Tibial nerve (tissue), 4 donors: ENCODE measurements around the gene DPP4. TPM values are rescaled to one million over a fixed set of nuclear protein-coding genes. Genes with fewer than 3 reads are reported as not detected.

Source experiments
- DNase-seq, 2 donors: peaks; one replicate each; pipeline ENCODE4 v3.0.0-alpha.2; 2019; ENCODE audit warnings: low spot score in 2 of 2
- H3K27ac ChIP-seq, 4 donors: fragments of 200-600 bp; sonication (generic) in 3 of 4; one replicate each; pipeline ENCODE4 v1.5.1; 2017 to 2019; ENCODE audit warnings: mild to moderate bottlenecking in 1 of 4
- H3K27me3 ChIP-seq, 2 donors: fragments of 200-600 bp; sonication (generic) in 1 of 2; one replicate each; pipeline versions ENCODE4 v1.5.1 to v1.6.0; 2017 to 2019
- H3K36me3 ChIP-seq, 3 donors: fragments of 200-600 bp; sonication (generic); one replicate each; pipeline ENCODE4 v1.5.1; 2018 to 2019
- H3K4me1 ChIP-seq, 4 donors: fragments of 200-600 bp; sonication (generic) in 3 of 4; one replicate each; pipeline ENCODE4 v1.5.1; 2017 to 2019
- H3K4me3 ChIP-seq, 4 donors: fragments of 200-600 bp; sonication (generic) in 3 of 4; one replicate each; pipeline ENCODE4 v1.5.1; 2017 to 2019; ENCODE audit warnings: mild to moderate bottlenecking in 1 of 4, moderate library complexity in 1 of 4
- H3K9me3 ChIP-seq, 4 donors: fragments of 200-600 bp; sonication (generic) in 3 of 4; one replicate each; pipeline ENCODE4 v1.5.1; 2017 to 2019
- EP300 ChIP-seq, 2 donors: sonication (generic); formaldehyde crosslinking; IDR thresholded peaks; one replicate each; pipeline ENCODE4 v1.6.1; 2017; ENCODE audit warnings: antibody characterized with exemption in 2 of 2, mild to moderate bottlenecking in 1 of 2
- POLR2A ChIP-seq, 2 donors: fragments of 450-650 bp; IDR thresholded peaks; one replicate each; pipeline ENCODE4 v1.6.1; 2017; ENCODE audit warnings: antibody characterized with exemption in 2 of 2, mild to moderate bottlenecking in 2 of 2, moderate library complexity in 2 of 2
- WGBS, 2 donors: methylation state at CpG; one replicate each; pipeline ENCODE4 v1.1.5; 2018; 5-methylcytosine and 5-hydroxymethylcytosine counted together
- total RNA-seq, 4 donors: library from RNA; depleted of rRNA; stranded (reverse); fragments of >200 nt; gene quantifications; one replicate each; pipeline ENCODE4 v1.1.0, GENCODE V29; 2016
- TF ChIP-seq, protein P1 (sequence below), 5 experiments: fragments of 200-600 bp in 3 of 5; fragments of 450-650 bp in 2 of 5; sonication (generic) in 3 of 5; IDR thresholded peaks; one replicate each; pipeline ENCODE4 v1.5.1; 2016 to 2019; ENCODE audit warnings: antibody characterized with exemption in 5 of 5, mild to moderate bottlenecking in 3 of 5, moderate library complexity in 2 of 5

Gene DPP4
- total RNA-seq, 4 donors from 2014 or later = 5.2 to 22.8 (median 17.3) TPM

DNA sequence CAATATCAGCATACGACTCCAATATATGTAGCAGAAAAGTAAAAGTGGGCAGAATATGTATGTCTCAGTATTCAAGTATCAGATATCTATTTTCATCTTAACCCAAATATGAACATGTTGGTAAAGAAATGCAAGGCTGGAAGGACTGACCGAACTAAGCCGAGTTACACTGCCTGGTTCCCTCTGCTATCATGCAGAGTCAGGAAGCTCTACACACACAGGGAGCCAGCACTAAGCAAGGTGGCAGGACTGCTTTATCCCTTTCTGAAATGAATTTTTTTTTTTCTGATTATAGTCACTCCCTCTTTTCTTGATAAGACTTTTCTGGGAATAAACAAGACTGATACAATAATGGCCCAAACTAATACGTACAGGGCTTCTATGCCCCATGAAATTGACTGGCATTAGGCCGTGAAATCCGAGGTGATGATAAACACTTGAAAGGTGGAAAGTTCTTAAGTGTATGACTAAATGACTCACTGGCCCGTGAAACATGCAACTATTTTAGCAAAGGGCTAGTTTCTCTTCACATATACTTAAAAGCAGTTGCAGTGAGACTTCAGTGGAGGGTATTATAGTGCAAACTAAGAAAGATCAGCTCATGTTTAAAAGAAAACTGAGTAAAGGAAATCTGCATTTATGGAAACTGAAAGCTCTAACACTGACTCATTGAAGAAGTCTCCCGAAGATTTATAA is 14.9 kb downstream of the DPP4 start:
- peaks cover 0 to 3% (median 0%) of the 10 kb centered on the region in 4 donors for H3K4me1 ChIP-seq

DNA sequence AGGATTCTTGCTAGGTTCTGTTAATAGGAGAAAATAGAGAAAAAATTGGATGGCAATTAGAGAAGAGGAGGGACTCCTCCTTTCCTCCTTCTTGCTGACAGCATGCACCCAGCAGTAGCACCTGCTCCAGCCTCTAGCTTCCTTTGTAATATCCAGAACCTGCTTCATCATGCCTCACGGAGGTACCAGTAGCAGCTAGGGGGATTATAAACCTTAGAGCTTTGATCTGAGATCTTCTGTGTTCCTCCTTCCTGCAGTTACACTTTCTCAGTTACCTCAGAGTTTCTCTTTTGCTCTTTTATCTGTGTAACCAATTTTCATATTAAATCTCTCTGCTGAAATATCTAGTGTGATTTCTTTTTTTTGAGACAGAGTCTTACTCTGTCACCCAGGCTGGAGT is 16.6 kb downstream of the DPP4 start:
- H3K4me1 ChIP-seq = no peaks in the 10 kb centered on the region
- no peak for DNase-seq
- H3K9me3 ChIP-seq = peaks cover 0 to 12% (median 3%) of the 10 kb centered on the region in 4 donors
- WGBS, 2 donors = 71 to 75% methylated on average over 1 of the region's 1 CpG
- H3K36me3 ChIP-seq = no peaks in the 10 kb centered on the region
- H3K4me3 ChIP-seq = no peak overlapping the region
- TF ChIP-seq, protein P1, sequence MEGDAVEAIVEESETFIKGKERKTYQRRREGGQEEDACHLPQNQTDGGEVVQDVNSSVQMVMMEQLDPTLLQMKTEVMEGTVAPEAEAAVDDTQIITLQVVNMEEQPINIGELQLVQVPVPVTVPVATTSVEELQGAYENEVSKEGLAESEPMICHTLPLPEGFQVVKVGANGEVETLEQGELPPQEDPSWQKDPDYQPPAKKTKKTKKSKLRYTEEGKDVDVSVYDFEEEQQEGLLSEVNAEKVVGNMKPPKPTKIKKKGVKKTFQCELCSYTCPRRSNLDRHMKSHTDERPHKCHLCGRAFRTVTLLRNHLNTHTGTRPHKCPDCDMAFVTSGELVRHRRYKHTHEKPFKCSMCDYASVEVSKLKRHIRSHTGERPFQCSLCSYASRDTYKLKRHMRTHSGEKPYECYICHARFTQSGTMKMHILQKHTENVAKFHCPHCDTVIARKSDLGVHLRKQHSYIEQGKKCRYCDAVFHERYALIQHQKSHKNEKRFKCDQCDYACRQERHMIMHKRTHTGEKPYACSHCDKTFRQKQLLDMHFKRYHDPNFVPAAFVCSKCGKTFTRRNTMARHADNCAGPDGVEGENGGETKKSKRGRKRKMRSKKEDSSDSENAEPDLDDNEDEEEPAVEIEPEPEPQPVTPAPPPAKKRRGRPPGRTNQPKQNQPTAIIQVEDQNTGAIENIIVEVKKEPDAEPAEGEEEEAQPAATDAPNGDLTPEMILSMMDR (IDR thresholded peaks at IDR 0.05) = no peak
- TF ChIP-seq EP300 (IDR thresholded peaks at IDR 0.05) (no peak), POLR2A (IDR thresholded peaks at IDR 0.05) (no peak)
- H3K27ac ChIP-seq = no peak overlapping the region
- H3K27me3 ChIP-seq = no peaks in the 10 kb centered on the region

More for the DNA sequence above, 14.9 kb downstream of the DPP4 start:
- no peak for TF ChIP-seq POLR2A (IDR thresholded peaks at IDR 0.05)
- TF ChIP-seq EP300 (IDR thresholded peaks at IDR 0.05) = no peak
- TF ChIP-seq, protein P1 (IDR thresholded peaks at IDR 0.05) = no peak
- Histone ChIP-seq H3K4me3 (no peak overlapping the region), H3K27ac (no peak overlapping the region), H3K36me3 (no peaks in the 10 kb centered on the region), H3K27me3 (no peaks in the 10 kb centered on the region), H3K9me3 (peaks cover 0 to 12% (median 3%) of the 10 kb centered on the region in 4 donors)
- no peak for DNase-seq
- 79 to 81% methylated on average over 8 of the region's 8 CpGs for WGBS, 2 donors

DNA sequence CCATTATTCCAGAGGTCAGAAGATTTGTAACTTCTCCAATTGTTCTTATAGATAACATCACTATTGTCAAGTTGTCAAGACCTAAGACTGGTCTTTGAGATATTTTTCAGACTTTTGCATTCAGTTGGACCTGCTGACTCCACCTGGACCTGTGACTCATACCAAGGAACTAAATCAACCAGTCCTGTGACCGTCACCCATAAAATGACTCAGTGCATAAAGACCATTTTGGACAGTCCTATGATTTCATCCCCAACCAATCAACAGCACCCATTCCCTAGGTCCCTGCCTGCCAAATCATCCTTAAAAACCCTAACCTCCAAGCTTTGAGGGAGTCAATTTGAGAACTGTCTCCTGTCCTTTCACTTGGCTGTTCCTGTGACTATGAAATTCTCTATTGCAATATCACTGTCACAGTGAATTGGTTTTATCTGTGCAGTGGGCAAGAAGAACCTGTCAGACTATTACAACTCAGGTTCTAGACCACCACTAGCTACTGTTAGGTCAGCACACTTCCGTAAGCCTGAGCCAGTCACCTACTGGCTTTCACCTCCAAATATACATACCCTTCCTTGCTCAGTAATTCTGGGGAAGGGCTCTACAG is 17.1 kb downstream of the DPP4 start:
- Histone ChIP-seq H3K9me3 (peaks cover 0 to 12% (median 3%) of the 10 kb centered on the region in 4 donors), H3K36me3 (no peaks in the 10 kb centered on the region), H3K27ac (no peak overlapping the region), H3K27me3 (no peaks in the 10 kb centered on the region), H3K4me3 (no peak overlapping the region), H3K4me1 (no peaks in the 10 kb centered on the region)
- TF ChIP-seq, protein P1 (IDR thresholded peaks at IDR 0.05) = no peak
- TF ChIP-seq EP300 (IDR thresholded peaks at IDR 0.05) (no peak), POLR2A (IDR thresholded peaks at IDR 0.05) (no peak)
- WGBS, 2 donors = 100% methylated on average over 1 to 2 of the region's 2 CpGs
- no peak for DNase-seq

DNA sequence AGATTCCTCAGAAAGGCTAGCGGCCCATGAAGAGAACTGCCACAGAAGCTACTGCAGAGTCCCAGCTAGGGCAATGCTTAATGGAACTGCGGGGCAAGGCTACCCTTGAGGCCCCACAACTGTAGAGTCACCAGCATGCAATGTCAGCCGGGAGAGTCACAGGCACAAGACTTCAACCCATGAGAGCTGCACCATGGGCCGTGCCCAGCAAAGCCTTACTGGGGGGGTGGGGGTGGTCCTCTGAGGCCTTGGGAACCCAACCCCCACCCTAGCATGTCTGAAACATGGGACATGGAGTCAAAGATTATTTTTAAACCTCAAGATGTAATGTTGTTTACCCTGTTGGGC is 20.2 kb downstream of the DPP4 start:
- Histone ChIP-seq H3K4me1 (no peaks in the 10 kb centered on the region), H3K27ac (no peak overlapping the region), H3K27me3 (no peaks in the 10 kb centered on the region), H3K36me3 (no peaks in the 10 kb centered on the region), H3K9me3 (peaks cover 0 to 12% (median 3%) of the 10 kb centered on the region in 4 donors), H3K4me3 (no peak overlapping the region)
- WGBS, 2 donors = 92 to 94% methylated on average over 3 to 4 of the region's 4 CpGs
- DNase-seq = no peak
- TF ChIP-seq POLR2A (IDR thresholded peaks at IDR 0.05) (no peak), EP300 (IDR thresholded peaks at IDR 0.05) (no peak)
- TF ChIP-seq, protein P1 (IDR thresholded peaks at IDR 0.05) = no peak

DNA sequence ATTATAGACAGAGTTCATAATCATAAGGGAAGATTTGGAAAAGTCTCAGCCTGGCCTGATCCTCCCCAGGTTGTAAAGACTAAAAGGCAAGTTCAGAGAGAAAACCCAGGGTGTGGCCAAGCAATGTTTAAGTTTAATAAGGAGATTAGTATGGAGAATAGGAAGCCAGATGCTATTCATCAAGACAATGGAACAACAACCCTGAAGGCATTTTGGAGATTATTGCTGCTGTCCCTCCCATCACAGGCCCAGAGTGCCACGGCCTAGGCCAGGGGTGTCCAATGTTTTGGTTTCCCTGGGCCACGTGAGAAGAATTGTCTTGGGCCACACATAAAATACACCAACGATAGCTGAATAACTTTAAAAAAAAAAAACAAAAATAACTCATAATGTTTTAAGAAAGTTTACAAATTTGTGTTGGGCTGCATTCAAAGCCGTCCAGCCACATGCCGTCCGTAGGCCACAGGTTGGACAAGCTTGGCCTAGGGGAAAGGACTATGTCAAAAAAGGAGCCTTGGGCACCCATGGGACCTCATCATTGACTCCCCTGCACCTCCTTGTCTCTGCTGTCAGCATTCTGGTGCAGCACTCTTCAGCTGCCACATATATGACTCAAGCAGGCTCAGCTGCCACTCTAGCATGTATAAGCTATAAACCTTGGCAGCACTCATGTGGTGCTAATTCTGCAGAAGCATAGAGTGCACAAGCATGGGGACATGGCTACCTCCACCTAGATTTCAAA is 20.8 kb downstream of the DPP4 start:
- no peaks in the 10 kb centered on the region for H3K36me3 ChIP-seq
- H3K27me3 ChIP-seq = no peaks in the 10 kb centered on the region
- H3K4me3 ChIP-seq = no peak overlapping the region
- no peak for TF ChIP-seq POLR2A (IDR thresholded peaks at IDR 0.05)
- DNase-seq = no peak
- H3K27ac ChIP-seq = no peak overlapping the region
- peaks cover 0 to 12% (median 3%) of the 10 kb centered on the region in 4 donors for H3K9me3 ChIP-seq
- WGBS, 2 donors = 80 to 81% methylated on average over 6 of the region's 6 CpGs
- no peaks in the 10 kb centered on the region for H3K4me1 ChIP-seq
